H1 (cell line): Measurements from ENCODE around the gene CAMTA1. TPM values are rescaled to one million over a fixed set of nuclear protein-coding genes. Genes with fewer than 3 reads are reported as not detected.

Source experiments
- CTCF ChIA-PET: fragments of 300-600 bp; sonication (Branson Sonifier 250); formaldehyde crosslinking; loops from one replicate; lab custom pipeline; 2021; ENCODE audit not compliant: partially characterized antibody; lab: Charles Lee
- POLR2A ChIA-PET: fragments of 300-600 bp; sonication (Branson Sonifier 250); formaldehyde crosslinking; loops from one replicate; lab custom pipeline; 2021; ENCODE audit warnings: inconsistent platforms; ENCODE audit not compliant: partially characterized antibody; lab: Charles Lee
- DNase-seq, 2 experiments: peaks; one replicate each; pipeline versions ENCODE4 v3.0.0 to v3.0.0-alpha.2; 2010 to 2022; ENCODE audit warnings: low spot score in 2 of 2, low read depth in 1 of 2, mixed read lengths in 1 of 2
- FAIRE-seq: peaks from 2 replicates; lab custom pipeline; 2011; peaks lifted over from hg19 to GRCh38; lab: Jason Lieb, UNC
- H2AFZ ChIP-seq: 2 replicates; pipeline ENCODE4 v1.8.1; 2012; ENCODE audit warnings: low read length, inconsistent platforms
- H2AK5ac ChIP-seq: 2 replicates; pipeline ENCODE4 v1.6.1; 2013; ENCODE audit warnings: low read depth, low read length
- H2BK120ac ChIP-seq: replicated peaks from 2 replicates; pipeline ENCODE3; 2013; ENCODE audit warnings: low read depth, low read length, inconsistent platforms
- H2BK12ac ChIP-seq: 2 replicates; pipeline ENCODE4 v1.6.1; 2013; ENCODE audit warnings: low read depth, low read length
- H2BK15ac ChIP-seq: 2 replicates; pipeline ENCODE4 v1.6.1; 2013; ENCODE audit warnings: low read length
- H2BK20ac ChIP-seq: 2 replicates; pipeline ENCODE4 v1.6.1; 2013; ENCODE audit warnings: low read length
- H2BK5ac ChIP-seq: 2 replicates; pipeline ENCODE4 v1.6.1; 2013; ENCODE audit warnings: low read depth, low read length
- H3K14ac ChIP-seq: 2 replicates; pipeline ENCODE4 v1.6.1; 2013; ENCODE audit warnings: inconsistent platforms; ENCODE audit not compliant: insufficient read length
- H3K18ac ChIP-seq: 2 replicates; pipeline ENCODE4 v1.6.1; 2013; ENCODE audit warnings: low read length; ENCODE audit errors: extremely low read depth
- H3K23ac ChIP-seq: 2 replicates; pipeline ENCODE4 v1.6.1; 2013; ENCODE audit warnings: inconsistent platforms; ENCODE audit not compliant: insufficient read length
- H3K23me2 ChIP-seq: 2 replicates; pipeline ENCODE4 v1.6.1; 2013; ENCODE audit warnings: low read depth, low read length
- H3K27ac ChIP-seq: 2 replicates; pipeline ENCODE4 v1.6.1; 2011; ENCODE audit warnings: low read depth, low read length, inconsistent platforms
- H3K27me3 ChIP-seq, 4 experiments: replicated peaks in 1 of 4; 1 replicate in 1 of 4; 2 replicates in 3 of 4; pipeline versions ENCODE4 v1.6.1 to v1.8.1; 2011 to 2013; ENCODE audit warnings: low read length in 3 of 4, mild to moderate bottlenecking in 3 of 4, inconsistent platforms in 2 of 4, mixed read lengths in 2 of 4, moderate library complexity in 1 of 4; ENCODE audit not compliant: control insufficient read depth in 3 of 4, insufficient read depth in 3 of 4; ENCODE audit errors: extremely low read depth in 1 of 4
- H3K36me3 ChIP-seq, 4 experiments: 2 replicates each; pipeline versions ENCODE4 v1.6.1 to v1.8.1; 2011 to 2013; ENCODE audit warnings: mild to moderate bottlenecking in 4 of 4, low read length in 3 of 4, moderate library complexity in 2 of 4, control low read depth in 1 of 4, inconsistent platforms in 1 of 4; ENCODE audit not compliant: insufficient read depth in 4 of 4, control insufficient read depth in 2 of 4
- H3K4ac ChIP-seq: replicated peaks from 2 replicates; pipeline ENCODE3; 2013; ENCODE audit warnings: low read length, low read depth, mixed read lengths, inconsistent platforms; ENCODE audit not compliant: insufficient read length
- H3K4me1 ChIP-seq, 4 experiments: replicated peaks in 1 of 4; 1 replicate in 1 of 4; 2 replicates in 3 of 4; pipeline versions ENCODE4 v1.6.1 to v1.8.1; 2011 to 2013; ENCODE audit warnings: low read length in 3 of 4, inconsistent platforms in 2 of 4, mixed read lengths in 1 of 4; ENCODE audit not compliant: insufficient read depth in 4 of 4, control insufficient read depth in 3 of 4
- H3K4me2 ChIP-seq, 2 experiments: 2 replicates each; pipeline versions ENCODE4 v1.6.1 to v1.8.1; 2011 to 2013; ENCODE audit warnings: low read depth in 2 of 2, low read length in 2 of 2, control low read depth in 1 of 2, inconsistent platforms in 1 of 2, mild to moderate bottlenecking in 1 of 2; ENCODE audit not compliant: insufficient read depth in 1 of 2
- H3K4me3 ChIP-seq, 4 experiments: fragments of 200-600, 300-600 bp in 1 of 4; sonication (generic), shearing (Covaris generic), sonication (Bioruptor Twin) in 1 of 4; 2 replicates each; pipeline versions ENCODE4 v1.5.1 to v1.8.1; 2011 to 2016; ENCODE audit warnings: low read length in 4 of 4, low read depth in 3 of 4, control low read depth in 2 of 4, inconsistent platforms in 2 of 4, mild to moderate bottlenecking in 2 of 4, mixed read lengths in 1 of 4, moderate library complexity in 1 of 4; ENCODE audit not compliant: insufficient read depth in 2 of 4; ENCODE audit errors: extremely low read depth in 1 of 4
- H3K56ac ChIP-seq: replicated peaks from 2 replicates; pipeline ENCODE3; 2013; ENCODE audit warnings: low read depth, mild to moderate bottlenecking, mixed read lengths, low read length, inconsistent platforms; ENCODE audit not compliant: insufficient read length
- H3K79me1 ChIP-seq: 2 replicates; pipeline ENCODE4 v1.6.1; 2013; ENCODE audit warnings: low read depth, low read length, control low read depth
- H3K79me2 ChIP-seq, 2 experiments: 2 replicates each; pipeline versions ENCODE4 v1.6.1 to v1.8.1; 2012 to 2013; ENCODE audit warnings: low read length in 2 of 2, mild to moderate bottlenecking in 2 of 2, inconsistent platforms in 1 of 2; ENCODE audit not compliant: insufficient read depth in 2 of 2, control insufficient read depth in 1 of 2
- H3K9ac ChIP-seq, 4 experiments: replicated peaks in 1 of 4; 1 replicate in 1 of 4; 2 replicates in 3 of 4; pipeline versions ENCODE4 v1.6.1 to v1.8.1; 2011 to 2013; ENCODE audit warnings: low read depth in 3 of 4, low read length in 3 of 4, control low read depth in 2 of 4, mild to moderate bottlenecking in 2 of 4, moderate library complexity in 2 of 4, inconsistent platforms in 1 of 4; ENCODE audit errors: extremely low read depth in 1 of 4
- H3K9me3 ChIP-seq, 2 experiments: 2 replicates each; pipeline versions ENCODE4 v1.6.1 to v1.8.1; 2012 to 2013; ENCODE audit warnings: mild to moderate bottlenecking in 2 of 2, moderate library complexity in 2 of 2, control low read depth in 1 of 2, inconsistent platforms in 1 of 2, low read depth in 1 of 2, low read length in 1 of 2, mixed read lengths in 1 of 2; ENCODE audit not compliant: insufficient read depth in 2 of 2
- H4K20me1 ChIP-seq, 2 experiments: replicated peaks in 1 of 2; 2 replicates each; pipeline versions ENCODE3 to v1.8.1; 2011 to 2013; ENCODE audit warnings: inconsistent platforms in 2 of 2, low read length in 2 of 2, mild to moderate bottlenecking in 1 of 2; ENCODE audit not compliant: insufficient read depth in 2 of 2, control insufficient read depth in 1 of 2
- H4K5ac ChIP-seq: 2 replicates; pipeline ENCODE4 v1.6.1; 2013; ENCODE audit warnings: low read length, low read depth, mixed read lengths, inconsistent platforms; ENCODE audit not compliant: insufficient read length
- H4K8ac ChIP-seq: 2 replicates; pipeline ENCODE4 v1.8.0; 2013; ENCODE audit warnings: mild to moderate bottlenecking, moderate library complexity, low read length, inconsistent platforms; ENCODE audit not compliant: insufficient read depth; ENCODE audit errors: extremely low read depth
- H4K91ac ChIP-seq: replicated peaks from 2 replicates; pipeline ENCODE3; 2013; ENCODE audit warnings: low read length, mixed read lengths, inconsistent platforms; ENCODE audit not compliant: insufficient read length
- RAD21 ChIP-seq, 2 experiments: IDR thresholded peaks in 1 of 2; conservative IDR thresholded peaks in 1 of 2; 2 replicates each; pipeline ENCODE4 v1.6.1; 2011; ENCODE audit warnings: low read depth in 2 of 2, low read length in 2 of 2, improper control_type of control experiment in 1 of 2, inconsistent platforms in 1 of 2, mild to moderate bottlenecking in 1 of 2, moderate library complexity in 1 of 2
- WGBS, 2 experiments: shearing (Covaris generic) in 1 of 2; methylation state at CpG; one replicate each; pipeline versions ENCODE4 v1.1.6 to v1.1.7; 2013 to 2015; ENCODE audit warnings: low lambda C conversion rate in 2 of 2, mixed read lengths in 2 of 2, inconsistent platforms in 1 of 2, low coverage in 1 of 2, missing lambda C conversion rate in 1 of 2; ENCODE audit not compliant: insufficient replicate concordance in 2 of 2, insufficient coverage in 1 of 2, insufficient read length in 1 of 2; ENCODE audit errors: extremely low coverage in 1 of 2, missing lambda C conversion rate in 1 of 2; 5-methylcytosine and 5-hydroxymethylcytosine counted together
- polyA plus RNA-seq, 7 experiments: library from polyadenylated mRNA; depleted of rRNA in 3 of 7; stranded (reverse) in 5 of 7; unstranded in 2 of 7; fragments of >200 nt in 5 of 7; fragments of 200-250 nt in 2 of 7; gene quantifications; 1 replicate in 5 of 7; 2 replicates in 1 of 7; 4 replicates in 1 of 7; pipeline versions ENCODE4 v1.2.1 to v1.2.3, GENCODE V29; 2011 to 2013; ENCODE audit warnings: missing spikeins in 2 of 7, mixed read lengths in 2 of 7
- total RNA-seq: library from RNA; stranded (reverse); fragmentation: NEBNext Ultra II Directional; extraction: Animal tissue kit (Norgen Biotek cat#: 25700); gene quantifications from 2 replicates; pipeline ENCODE4 v1.2.1, GENCODE V29; 2021

The CAMTA1 gene
- total and polyA plus RNA-seq, 2 of the 8 experiments (the other 6 are each of a cell fraction or from before 2014, with no cell fraction given): 65.0 to 119 TPM

- Histone ChIP-seq H3K79me1 (no peaks in the 10 kb centered on the region), H4K5ac (no peak overlapping the region), H3K4ac (no peak overlapping the region), H3K4me1 (no peaks in the 10 kb centered on the region; a peak in 3 of 7 replicates), H4K91ac (no peak overlapping the region), H2BK12ac (no peak overlapping the region), H3K9me3 (no peaks in the 10 kb centered on the region), H3K14ac (no peak overlapping the region), H2AFZ (no peak overlapping the region), H3K23me2 (no peaks in the 10 kb centered on the region), H2AK5ac (no peak overlapping the region), H2BK20ac (no peak overlapping the region), H2BK5ac (no peak overlapping the region), H3K4me3 (no peak overlapping the region), H3K79me2 (no peaks in the 10 kb centered on the region), H3K27ac (no peak overlapping the region), H3K18ac (no peak overlapping the region), H2BK120ac (no peak overlapping the region), H3K36me3 (no peaks in the 10 kb centered on the region), H3K4me2 (no peak overlapping the region), H3K23ac (no peak overlapping the region), H4K8ac (no peak overlapping the region), H2BK15ac (no peak overlapping the region), H3K27me3 (no peaks in the 10 kb centered on the region; a peak in 1 of 7 replicates), H3K9ac (no peak overlapping the region), H3K56ac (no peak overlapping the region), H4K20me1 (no peaks in the 10 kb centered on the region)
- POLR2A ChIA-PET: no interaction called here
- TF ChIP-seq RAD21 (IDR thresholded peaks at IDR 0.05 in 1 of 2, conservative IDR thresholded peaks at IDR 0.05 in 1 of 2; ENCODE audit: low read depth in 2 of 2, low read length in 2 of 2): no peak
- FAIRE-seq (no peak), DNase-seq (no peak)
- 91% methylated on average over 5 of the region's 5 CpGs; no CpG with 5 or more reads in 1 of the 2 experiments for WGBS, 2 experiments
- CTCF ChIA-PET: interaction anchor here (0.7 to 1.4 kb wide), 3 partner anchors 25 to 313 kb away, joined by 3 to 5 read pairs (median 3); no protein-coding TSS in a partner anchor
Observed at GRCh38 chr1:7227654-7228053, 442.4 kb downstream of the CAMTA1 start.
